ENCODE measurements around the gene PPY. TPM values are rescaled to one million over a fixed set of nuclear protein-coding genes. Genes with fewer than 3 reads are reported as not detected.

The PPY gene
- total and polyA plus RNA-seq, 2 donors (not counting 1 experiment from before 2014, with no cell fraction given), result not detected

GRCh38 chr17:43913584-43913983 lies 28.7 kb downstream of the PPY start:
- no peak for DNase-seq (ENCODE audit: low read depth in 2 of 2)
- H3K4me3 ChIP-seq (replicated peaks in 1 of 4; ENCODE audit: control extremely low read depth in 1 of 4, insufficient read depth in 1 of 4, low read depth in 3 of 4, low read length in 4 of 4), result no peak overlapping the region
- no peak overlapping the region for H3K27ac ChIP-seq (ENCODE audit: insufficient read depth, low read length)
- peaks cover 24% of the 10 kb centered on the region for H3K27me3 ChIP-seq (ENCODE audit: control insufficient read depth, insufficient read depth, low read length)
- no peaks in the 10 kb centered on the region for H3K9me3 ChIP-seq (ENCODE audit: control insufficient read depth, insufficient read depth, low read depth, low read length)
- no peaks in the 10 kb centered on the region for H4K20me1 ChIP-seq (ENCODE audit: control insufficient read depth, extremely low read depth, insufficient read depth, low read length)
- no peaks in the 10 kb centered on the region for H3K79me2 ChIP-seq (ENCODE audit: control insufficient read depth, insufficient read depth, low read length)
- H3K36me3 ChIP-seq (ENCODE audit: control insufficient read depth, insufficient read depth, low read length), result no peaks in the 10 kb centered on the region
- no peak overlapping the region for H2AFZ ChIP-seq (ENCODE audit: low read length)
- no peak overlapping the region for H3K4me2 ChIP-seq (ENCODE audit: extremely low read depth, insufficient read depth, low read length)
- H3K9ac ChIP-seq (ENCODE audit: insufficient read depth, low read length), result no peak overlapping the region
- no peak for TF ChIP-seq CTCF (conservative IDR thresholded peaks at IDR 0.05 in 1 of 2, IDR thresholded peaks at IDR 0.05 in 1 of 2; ENCODE audit: low read depth in 1 of 2, low read length in 2 of 2)
- no peak for TF ChIP-seq EZH2 (IDR thresholded peaks at IDR 0.05; ENCODE audit: low read length, missing control alignments)
- H3K4me1 ChIP-seq (ENCODE audit: control insufficient read depth, extremely low read depth, insufficient read depth, low read length), result no peaks in the 10 kb centered on the region

- Histone ChIP-seq H2AFZ (ENCODE audit: low read length) (no peak overlapping the region), H3K9me3 (ENCODE audit: control insufficient read depth, insufficient read depth, low read depth, low read length) (no peaks in the 10 kb centered on the region), H3K4me2 (ENCODE audit: extremely low read depth, insufficient read depth, low read length) (no peak overlapping the region), H3K27me3 (ENCODE audit: control insufficient read depth, insufficient read depth, low read length) (peaks cover 24% of the 10 kb centered on the region), H3K4me1 (ENCODE audit: control insufficient read depth, extremely low read depth, insufficient read depth, low read length) (no peaks in the 10 kb centered on the region), H3K79me2 (ENCODE audit: control insufficient read depth, insufficient read depth, low read length) (no peaks in the 10 kb centered on the region), H4K20me1 (ENCODE audit: control insufficient read depth, extremely low read depth, insufficient read depth, low read length) (no peaks in the 10 kb centered on the region), H3K9ac (ENCODE audit: insufficient read depth, low read length) (no peak overlapping the region), H3K4me3 (replicated peaks in 1 of 4; ENCODE audit: control extremely low read depth in 1 of 4, insufficient read depth in 1 of 4, low read depth in 3 of 4, low read length in 4 of 4) (no peak overlapping the region), H3K36me3 (ENCODE audit: control insufficient read depth, insufficient read depth, low read length) (no peaks in the 10 kb centered on the region), H3K27ac (ENCODE audit: insufficient read depth, low read length) (no peak overlapping the region)
- DNase-seq (ENCODE audit: low read depth in 2 of 2), result no peak
- TF ChIP-seq EZH2 (IDR thresholded peaks at IDR 0.05; ENCODE audit: low read length, missing control alignments) (no peak), CTCF (conservative IDR thresholded peaks at IDR 0.05 in 1 of 2, IDR thresholded peaks at IDR 0.05 in 1 of 2; ENCODE audit: low read depth in 1 of 2, low read length in 2 of 2) (no peak)
Observed at GRCh38 chr17:43912635-43913304, 29.5 kb downstream of the PPY start.

GRCh38 chr17:43911904-43912303 lies 30.4 kb downstream of the PPY start:
- Histone ChIP-seq H4K20me1 (ENCODE audit: control insufficient read depth, extremely low read depth, insufficient read depth, low read length) (no peaks in the 10 kb centered on the region), H3K4me1 (ENCODE audit: control insufficient read depth, extremely low read depth, insufficient read depth, low read length) (no peaks in the 10 kb centered on the region), H2AFZ (ENCODE audit: low read length) (no peak overlapping the region), H3K4me3 (replicated peaks in 1 of 4; ENCODE audit: control extremely low read depth in 1 of 4, insufficient read depth in 1 of 4, low read depth in 3 of 4, low read length in 4 of 4) (no peak overlapping the region), H3K27me3 (ENCODE audit: control insufficient read depth, insufficient read depth, low read length) (peaks cover 18% of the 10 kb centered on the region), H3K9ac (ENCODE audit: insufficient read depth, low read length) (no peak overlapping the region), H3K4me2 (ENCODE audit: extremely low read depth, insufficient read depth, low read length) (no peak overlapping the region), H3K27ac (ENCODE audit: insufficient read depth, low read length) (no peak overlapping the region), H3K79me2 (ENCODE audit: control insufficient read depth, insufficient read depth, low read length) (no peaks in the 10 kb centered on the region), H3K9me3 (ENCODE audit: control insufficient read depth, insufficient read depth, low read depth, low read length) (no peaks in the 10 kb centered on the region), H3K36me3 (ENCODE audit: control insufficient read depth, insufficient read depth, low read length) (no peaks in the 10 kb centered on the region)
- no peak for DNase-seq (ENCODE audit: low read depth in 2 of 2)
- no peak for TF ChIP-seq EZH2 (IDR thresholded peaks at IDR 0.05; ENCODE audit: low read length, missing control alignments)
- no peak for TF ChIP-seq CTCF (conservative IDR thresholded peaks at IDR 0.05 in 1 of 2, IDR thresholded peaks at IDR 0.05 in 1 of 2; ENCODE audit: low read depth in 1 of 2, low read length in 2 of 2)
